NCI-H510A treated with DMSO at 0.1 percent for 48 hours (cell line): ENCODE results near the gene NANOS3.
A peak's percentile ranks its signal among the peaks of the same experiment; 100 is the strongest.

Experiments used
- DNase-seq: peaks from one replicate; lab custom pipeline; 2025; lab: John Stamatoyannopoulos, UW

NANOS3 gene

GRCh38 chr19:13864667-13865570 is 12.0 kb upstream of the NANOS3 start:
- no peak for DNase-seq

GRCh38 chr19:13865571-13866462 is 11.1 kb upstream of the NANOS3 start:
- no peak for DNase-seq

- no peak for DNase-seq
Measured at GRCh38 chr19:13866463-13867046, 10.4 kb upstream of the NANOS3 start.

GRCh38 chr19:13868663-13869062 is 8.3 kb upstream of the NANOS3 start:
- DNase-seq, result no peak

- no peak for DNase-seq
Measured at GRCh38 chr19:13869281-13869680, 7.7 kb upstream of the NANOS3 start.

- DNase-seq, result no peak
Measured at GRCh38 chr19:13870873-13871272, 6.1 kb upstream of the NANOS3 start.

- DNase-seq, result no peak
Measured at GRCh38 chr19:13872339-13872694, 4.6 kb upstream of the NANOS3 start.

GRCh38 chr19:13872695-13873389 is 4.1 kb upstream of the NANOS3 start:
- no peak for DNase-seq

- DNase-seq, result no peak
Measured at GRCh38 chr19:13873834-13874515, 3.0 kb upstream of the NANOS3 start.

- DNase-seq, result no peak
Measured at GRCh38 chr19:13875824-13876223, 1.1 kb upstream of the NANOS3 start.

GRCh38 chr19:13877303-13877702 is 369 bp downstream of the NANOS3 start:
- no peak for DNase-seq

- peak; percentile 95 for DNase-seq
Measured at GRCh38 chr19:13880059-13881043, 3.4 kb downstream of the NANOS3 start.

- no peak for DNase-seq
Measured at GRCh38 chr19:13881251-13881691, 4.3 kb downstream of the NANOS3 start.

- no peak for DNase-seq
Measured at GRCh38 chr19:13881692-13882418, 4.9 kb downstream of the NANOS3 start.

- no peak for DNase-seq
Measured at GRCh38 chr19:13882419-13882795, 5.5 kb downstream of the NANOS3 start.

GRCh38 chr19:13882836-13883235 is 5.9 kb downstream of the NANOS3 start:
- no peak for DNase-seq

GRCh38 chr19:13883516-13884064 is 6.7 kb downstream of the NANOS3 start:
- DNase-seq, result no peak

GRCh38 chr19:13884726-13885591 is 8.0 kb downstream of the NANOS3 start:
- no peak for DNase-seq
